HepG2 (cell line): Measurements from ENCODE around the gene GAS2L1. TPM values are rescaled to one million over a fixed set of nuclear protein-coding genes. Genes with fewer than 3 reads are reported as not detected.

ENCODE experiments used
- ELF3 ChIP-seq: IDR thresholded peaks from 2 replicates; pipeline ENCODE4 v1.6.1; 2016; ENCODE audit warnings: missing genetic modification reagents, missing compliant biosample characterization
- HNRNPL ChIP-seq: fragments of 200-400 bp; formaldehyde crosslinking; IDR thresholded peaks from 2 replicates; pipeline ENCODE4 v1.6.1; 2017; ENCODE audit warnings: mild to moderate bottlenecking, low read depth, low read length
- KDM5B ChIP-seq: sonication (generic); formaldehyde crosslinking; IDR thresholded peaks from 2 replicates; pipeline ENCODE4 v1.4.0; 2020; ENCODE audit warnings: missing genetic modification reagents, mild to moderate bottlenecking, borderline replicate concordance
- PHF20 ChIP-seq: sonication (generic); formaldehyde crosslinking; IDR thresholded peaks from 2 replicates; pipeline ENCODE4 v1.5.0; 2020; ENCODE audit warnings: mild to moderate bottlenecking, missing genetic modification reagents
- TGIF2 ChIP-seq: IDR thresholded peaks from 2 replicates; pipeline ENCODE4 v1.6.1; 2016; ENCODE audit warnings: control low read depth, missing compliant biosample characterization
- ZFP36L1 ChIP-seq: sonication (generic); formaldehyde crosslinking; IDR thresholded peaks from 2 replicates; pipeline ENCODE4 v1.8.0; 2022; ENCODE audit warnings: mild to moderate bottlenecking, missing genetic modification reagents, moderate library complexity
- ZNF136 ChIP-seq: sonication (generic); formaldehyde crosslinking; IDR thresholded peaks from 2 replicates; pipeline ENCODE4 v1.8.1; 2022; ENCODE audit warnings: low read depth, mild to moderate bottlenecking, moderate library complexity, missing genetic modification reagents
- ZNF235 ChIP-seq: sonication (generic); formaldehyde crosslinking; IDR thresholded peaks from 2 replicates; pipeline ENCODE4 v1.8.1; 2023; ENCODE audit warnings: mild to moderate bottlenecking, missing genetic modification reagents, borderline replicate concordance
- ZNF616 ChIP-seq: sonication (generic); formaldehyde crosslinking; IDR thresholded peaks from 2 replicates; pipeline ENCODE4 v1.5.0; 2020; ENCODE audit warnings: low read depth, mild to moderate bottlenecking, missing genetic modification reagents
- ZNF703 ChIP-seq: sonication (generic); formaldehyde crosslinking; IDR thresholded peaks from 2 replicates; pipeline ENCODE4 v1.5.1; 2020; ENCODE audit warnings: missing genetic modification reagents, mild to moderate bottlenecking, moderate library complexity, borderline replicate concordance
- ZNF790 ChIP-seq: sonication (generic); formaldehyde crosslinking; IDR thresholded peaks from 2 replicates; pipeline ENCODE4 v1.8.0; 2022; ENCODE audit warnings: missing genetic modification reagents, mild to moderate bottlenecking, borderline replicate concordance
- ZNF841 ChIP-seq: sonication (generic); formaldehyde crosslinking; IDR thresholded peaks from 2 replicates; pipeline ENCODE4 v1.8.1; 2023; ENCODE audit warnings: missing genetic modification reagents, borderline replicate concordance
- polyA plus RNA-seq, 8 experiments: library from polyadenylated mRNA; depleted of rRNA in 3 of 8; stranded (reverse) in 7 of 8; unstranded in 1 of 8; fragments of >200 nt; fragmentation: Illumina TruSeq in 4 of 8; extraction: Trizol in 4 of 8; gene quantifications; 2 replicates each; pipeline versions ENCODE4 v1.2.1 to v1.2.3, GENCODE V29; 2011 to 2016; ENCODE audit warnings: low read depth in 4 of 8, missing spikeins in 1 of 8, mixed read lengths in 1 of 8; ENCODE audit not compliant: insufficient read depth in 1 of 8
- total RNA-seq, 5 experiments: library from RNA; depleted of rRNA; stranded (reverse); fragments of >200 nt; fragmentation: Illumina TruSeq; extraction: Trizol; gene quantifications; 2 replicates each; pipeline ENCODE4 v1.2.3, GENCODE V29; 2016; ENCODE audit warnings: low read depth in 1 of 5
- TF ChIP-seq, protein P1 (sequence below), 2 experiments: sonication (generic) in 1 of 2; formaldehyde crosslinking in 1 of 2; IDR thresholded peaks; 2 replicates each; pipeline versions ENCODE4 v1.4.0 to v1.6.1; 2018 to 2020; ENCODE audit warnings: missing genetic modification reagents in 2 of 2, borderline replicate concordance in 1 of 2, low read depth in 1 of 2, mild to moderate bottlenecking in 1 of 2, missing biosample characterization in 1 of 2
- TF ChIP-seq, protein P2 (sequence below): sonication (generic); formaldehyde crosslinking; IDR thresholded peaks from 2 replicates; pipeline ENCODE4 v1.8.1; 2023; ENCODE audit warnings: mild to moderate bottlenecking, missing genetic modification reagents
- TF ChIP-seq, protein P3 (sequence below): IDR thresholded peaks from 2 replicates; pipeline ENCODE4 v1.6.1; 2016; ENCODE audit warnings: mild to moderate bottlenecking, missing biosample characterization, missing genetic modification reagents
- TF ChIP-seq, protein P4 (sequence below): sonication (generic); formaldehyde crosslinking; IDR thresholded peaks from 2 replicates; pipeline ENCODE4 v1.8.1; 2023; ENCODE audit warnings: missing genetic modification reagents, inconsistent platforms, borderline replicate concordance
- TF ChIP-seq, protein P5 (sequence below): sonication (generic); formaldehyde crosslinking; IDR thresholded peaks from 2 replicates; pipeline ENCODE4 v1.4.0; 2020; ENCODE audit warnings: missing genetic modification reagents, borderline replicate concordance
- TF ChIP-seq, protein P6 (sequence below): sonication (generic); formaldehyde crosslinking; IDR thresholded peaks from 2 replicates; pipeline ENCODE4 v1.9.0; 2022; ENCODE audit warnings: low read depth, missing genetic modification reagents

Gene GAS2L1
- total and polyA plus RNA-seq, 2 of the 13 experiments (the other 11 are each of a cell fraction or from before 2014, with no cell fraction given) = 1.8 to 3.3 TPM

DNA sequence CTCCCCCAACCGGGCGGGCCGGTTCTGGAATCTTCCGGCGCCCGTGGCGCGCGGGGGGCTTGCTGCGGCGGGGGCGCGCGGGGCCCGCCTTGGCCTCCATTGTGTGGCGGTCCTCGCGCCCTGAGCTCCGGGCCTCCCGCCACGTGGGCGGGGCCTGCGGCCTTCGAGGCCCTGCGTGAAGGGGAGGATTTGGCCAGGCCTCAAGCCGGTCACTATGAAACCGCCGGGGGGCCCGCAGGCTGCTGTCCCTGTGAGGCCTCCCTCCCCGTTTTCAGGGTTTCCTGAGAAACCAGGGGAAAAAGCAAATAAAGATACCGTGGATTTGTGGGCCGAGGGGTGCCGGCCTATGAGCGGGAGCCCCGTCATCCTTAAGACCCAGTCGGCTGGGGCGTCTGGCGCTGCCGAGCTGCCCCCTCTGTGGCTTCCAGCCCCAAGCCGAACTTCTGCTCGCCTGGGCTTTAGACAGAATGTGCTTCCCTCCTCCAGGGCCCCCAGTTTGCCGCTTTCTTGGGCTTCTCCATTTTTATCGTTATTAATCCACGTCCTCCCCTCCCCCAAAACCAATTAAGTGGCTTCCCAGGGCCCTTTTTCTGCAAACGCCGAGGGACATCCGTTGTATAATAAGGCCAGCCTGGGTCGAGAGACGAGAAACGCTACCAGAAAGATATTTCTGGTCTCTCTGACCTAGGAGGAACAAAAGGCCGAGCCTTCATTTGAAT, 37.8 kb upstream of the GAS2L1 start (continued):
- TF ChIP-seq, protein P1, sequence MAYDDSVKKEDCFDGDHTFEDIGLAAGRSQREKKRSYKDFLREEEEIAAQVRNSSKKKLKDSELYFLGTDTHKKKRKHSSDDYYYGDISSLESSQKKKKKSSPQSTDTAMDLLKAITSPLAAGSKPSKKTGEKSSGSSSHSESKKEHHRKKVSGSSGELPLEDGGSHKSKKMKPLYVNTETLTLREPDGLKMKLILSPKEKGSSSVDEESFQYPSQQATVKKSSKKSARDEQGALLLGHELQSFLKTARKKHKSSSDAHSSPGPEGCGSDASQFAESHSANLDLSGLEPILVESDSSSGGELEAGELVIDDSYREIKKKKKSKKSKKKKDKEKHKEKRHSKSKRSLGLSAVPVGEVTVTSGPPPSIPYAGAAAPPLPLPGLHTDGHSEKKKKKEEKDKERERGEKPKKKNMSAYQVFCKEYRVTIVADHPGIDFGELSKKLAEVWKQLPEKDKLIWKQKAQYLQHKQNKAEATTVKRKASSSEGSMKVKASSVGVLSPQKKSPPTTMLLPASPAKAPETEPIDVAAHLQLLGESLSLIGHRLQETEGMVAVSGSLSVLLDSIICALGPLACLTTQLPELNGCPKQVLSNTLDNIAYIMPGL (CRISPR knock-in tag; IDR thresholded peaks at IDR 0.05; ENCODE audit: borderline replicate concordance in 1 of 2, low read depth in 1 of 2) = no peak; a peak in 1 of 4 replicates
- 0 out of 2 replicates have a peak, but pooled peaks have one; percentile 18 for TF ChIP-seq ZNF790 (CRISPR knock-in tag)
- TF ChIP-seq, protein P2, sequence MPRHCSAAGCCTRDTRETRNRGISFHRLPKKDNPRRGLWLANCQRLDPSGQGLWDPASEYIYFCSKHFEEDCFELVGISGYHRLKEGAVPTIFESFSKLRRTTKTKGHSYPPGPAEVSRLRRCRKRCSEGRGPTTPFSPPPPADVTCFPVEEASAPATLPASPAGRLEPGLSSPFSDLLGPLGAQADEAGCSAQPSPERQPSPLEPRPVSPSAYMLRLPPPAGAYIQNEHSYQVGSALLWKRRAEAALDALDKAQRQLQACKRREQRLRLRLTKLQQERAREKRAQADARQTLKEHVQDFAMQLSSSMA = no peak
- TF ChIP-seq PHF20 (CRISPR knock-in tag) = no peak
- TF ChIP-seq, protein P3, sequence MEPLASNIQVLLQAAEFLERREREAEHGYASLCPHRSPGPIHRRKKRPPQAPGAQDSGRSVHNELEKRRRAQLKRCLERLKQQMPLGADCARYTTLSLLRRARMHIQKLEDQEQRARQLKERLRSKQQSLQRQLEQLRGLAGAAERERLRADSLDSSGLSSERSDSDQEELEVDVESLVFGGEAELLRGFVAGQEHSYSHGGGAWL = peak; percentile 79; the same call in 1 of the 2 replicates
- TF ChIP-seq, protein P4, sequence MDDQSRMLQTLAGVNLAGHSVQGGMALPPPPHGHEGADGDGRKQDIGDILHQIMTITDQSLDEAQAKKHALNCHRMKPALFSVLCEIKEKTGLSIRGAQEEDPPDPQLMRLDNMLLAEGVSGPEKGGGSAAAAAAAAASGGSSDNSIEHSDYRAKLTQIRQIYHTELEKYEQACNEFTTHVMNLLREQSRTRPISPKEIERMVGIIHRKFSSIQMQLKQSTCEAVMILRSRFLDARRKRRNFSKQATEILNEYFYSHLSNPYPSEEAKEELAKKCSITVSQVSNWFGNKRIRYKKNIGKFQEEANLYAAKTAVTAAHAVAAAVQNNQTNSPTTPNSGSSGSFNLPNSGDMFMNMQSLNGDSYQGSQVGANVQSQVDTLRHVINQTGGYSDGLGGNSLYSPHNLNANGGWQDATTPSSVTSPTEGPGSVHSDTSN (CRISPR knock-in tag) = no peak
- no peak for TF ChIP-seq ZNF136 (CRISPR knock-in tag)
- TF ChIP-seq ZNF841 (CRISPR knock-in tag) = peak; percentile 67; the same call in 1 of the 2 replicates
- TF ChIP-seq HNRNPL = no peak
- TF ChIP-seq, protein P5, sequence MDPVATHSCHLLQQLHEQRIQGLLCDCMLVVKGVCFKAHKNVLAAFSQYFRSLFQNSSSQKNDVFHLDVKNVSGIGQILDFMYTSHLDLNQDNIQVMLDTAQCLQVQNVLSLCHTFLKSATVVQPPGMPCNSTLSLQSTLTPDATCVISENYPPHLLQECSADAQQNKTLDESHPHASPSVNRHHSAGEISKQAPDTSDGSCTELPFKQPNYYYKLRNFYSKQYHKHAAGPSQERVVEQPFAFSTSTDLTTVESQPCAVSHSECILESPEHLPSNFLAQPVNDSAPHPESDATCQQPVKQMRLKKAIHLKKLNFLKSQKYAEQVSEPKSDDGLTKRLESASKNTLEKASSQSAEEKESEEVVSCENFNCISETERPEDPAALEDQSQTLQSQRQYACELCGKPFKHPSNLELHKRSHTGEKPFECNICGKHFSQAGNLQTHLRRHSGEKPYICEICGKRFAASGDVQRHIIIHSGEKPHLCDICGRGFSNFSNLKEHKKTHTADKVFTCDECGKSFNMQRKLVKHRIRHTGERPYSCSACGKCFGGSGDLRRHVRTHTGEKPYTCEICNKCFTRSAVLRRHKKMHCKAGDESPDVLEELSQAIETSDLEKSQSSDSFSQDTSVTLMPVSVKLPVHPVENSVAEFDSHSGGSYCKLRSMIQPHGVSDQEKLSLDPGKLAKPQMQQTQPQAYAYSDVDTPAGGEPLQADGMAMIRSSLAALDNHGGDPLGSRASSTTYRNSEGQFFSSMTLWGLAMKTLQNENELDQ (CRISPR knock-in tag) = no peak
- TF ChIP-seq ELF3 (CRISPR knock-in tag) = peak; percentile 3; the same call in 1 of the 2 replicates
- peak; percentile 62; the same call in 1 of the 2 replicates for TF ChIP-seq TGIF2 (CRISPR knock-in tag)
- TF ChIP-seq, protein P6, sequence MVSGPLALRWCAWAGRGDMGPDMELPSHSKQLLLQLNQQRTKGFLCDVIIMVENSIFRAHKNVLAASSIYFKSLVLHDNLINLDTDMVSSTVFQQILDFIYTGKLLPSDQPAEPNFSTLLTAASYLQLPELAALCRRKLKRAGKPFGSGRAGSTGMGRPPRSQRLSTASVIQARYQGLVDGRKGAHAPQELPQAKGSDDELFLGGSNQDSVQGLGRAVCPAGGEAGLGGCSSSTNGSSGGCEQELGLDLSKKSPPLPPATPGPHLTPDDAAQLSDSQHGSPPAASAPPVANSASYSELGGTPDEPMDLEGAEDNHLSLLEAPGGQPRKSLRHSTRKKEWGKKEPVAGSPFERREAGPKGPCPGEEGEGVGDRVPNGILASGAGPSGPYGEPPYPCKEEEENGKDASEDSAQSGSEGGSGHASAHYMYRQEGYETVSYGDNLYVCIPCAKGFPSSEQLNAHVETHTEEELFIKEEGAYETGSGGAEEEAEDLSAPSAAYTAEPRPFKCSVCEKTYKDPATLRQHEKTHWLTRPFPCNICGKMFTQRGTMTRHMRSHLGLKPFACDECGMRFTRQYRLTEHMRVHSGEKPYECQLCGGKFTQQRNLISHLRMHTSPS (CRISPR knock-in tag) = no peak; the same call in 1 of the 2 replicates
- no peak; the same call in 1 of the 2 replicates for TF ChIP-seq ZFP36L1 (CRISPR knock-in tag)
- 0 out of 2 replicates have a peak, but pooled peaks have one; percentile 28 for TF ChIP-seq KDM5B (CRISPR knock-in tag)
- no peak for TF ChIP-seq ZNF235
- peak; percentile 75; the same call in 1 of the 2 replicates for TF ChIP-seq ZNF703 (CRISPR knock-in tag)
- no peak for TF ChIP-seq ZNF616
